Suprapubic skin (tissue), 4 donors: Measurements from ENCODE around the gene NME7. TPM values are rescaled to one million over a fixed set of nuclear protein-coding genes. Genes with fewer than 3 reads are reported as not detected.

ENCODE experiments used
- DNase-seq, 2 donors: peaks; one replicate each; pipeline ENCODE4 v3.0.0-alpha.2; 2019; ENCODE audit warnings: low spot score in 2 of 2
- H3K27ac ChIP-seq: fragments of 200-600 bp; sonication (generic); one replicate; pipeline ENCODE4 v1.5.1; 2019
- H3K27me3 ChIP-seq: fragments of 200-600 bp; sonication (generic); one replicate; pipeline ENCODE4 v1.5.1; 2019
- H3K36me3 ChIP-seq: fragments of 200-600 bp; sonication (generic); one replicate; pipeline ENCODE4 v1.5.1; 2019
- H3K4me1 ChIP-seq: fragments of 200-600 bp; sonication (generic); one replicate; pipeline ENCODE4 v1.5.1; 2019
- H3K4me3 ChIP-seq: fragments of 200-600 bp; sonication (generic); one replicate; pipeline ENCODE4 v1.5.1; 2019; ENCODE audit warnings: mild to moderate bottlenecking
- H3K9me3 ChIP-seq: fragments of 200-600 bp; sonication (generic); one replicate; pipeline ENCODE4 v1.5.1; 2019
- CTCF ChIP-seq, 2 donors: fragments of 200-600 bp in 1 of 2; fragments of 450-650 bp in 1 of 2; sonication (generic) in 1 of 2; IDR thresholded peaks; one replicate each; pipeline ENCODE4 v1.5.1; 2016 to 2019; ENCODE audit warnings: antibody characterized with exemption in 2 of 2, mild to moderate bottlenecking in 1 of 2, moderate library complexity in 1 of 2
- EP300 ChIP-seq: sonication (generic); formaldehyde crosslinking; IDR thresholded peaks from one replicate; pipeline ENCODE4 v1.6.1; 2017; ENCODE audit warnings: antibody characterized with exemption
- POLR2A ChIP-seq, 2 donors: fragments of 450-650 bp; IDR thresholded peaks; one replicate each; pipeline ENCODE4 v1.6.1; 2017; ENCODE audit warnings: antibody characterized with exemption in 2 of 2, mild to moderate bottlenecking in 2 of 2, moderate library complexity in 2 of 2
- POLR2AphosphoS5 ChIP-seq, 3 donors: sonication (generic); formaldehyde crosslinking; IDR thresholded peaks; one replicate each; pipeline ENCODE4 v1.6.1; 2017; ENCODE audit warnings: antibody characterized with exemption in 3 of 3
- WGBS: methylation state at CpG from one replicate; pipeline ENCODE4 v1.1.5; 2018; 5-methylcytosine and 5-hydroxymethylcytosine counted together
- total RNA-seq, 4 donors: library from RNA; depleted of rRNA; stranded (reverse); fragments of >200 nt; gene quantifications; one replicate each; pipeline ENCODE4 v1.1.0, GENCODE V29; 2016

The NME7 gene
- total RNA-seq, 4 donors from 2014 or later = 9.5 to 13.9 (median 11.7) TPM

- H3K36me3 ChIP-seq = no peaks in the 10 kb centered on the region
- H3K27me3 ChIP-seq = no peaks in the 10 kb centered on the region
- 54% methylated on average over 6 of the region's 6 CpGs for WGBS
- DNase-seq = no peak
- peaks cover 35% of the 10 kb centered on the region for H3K4me1 ChIP-seq
- H3K9me3 ChIP-seq = no peaks in the 10 kb centered on the region
- TF ChIP-seq EP300 (no peak), POLR2AphosphoS5 (IDR thresholded peaks at IDR 0.05) (no peak), CTCF (IDR thresholded peaks at IDR 0.05) (no peak), POLR2A (IDR thresholded peaks at IDR 0.05) (no peak)
- H3K4me3 ChIP-seq = no peak overlapping the region
- peak overlapping the region; percentile 55 for H3K27ac ChIP-seq
Observed at GRCh38 chr1:169103480-169103893, 264.1 kb downstream of the NME7 start.

- Histone ChIP-seq H3K27me3 (no peaks in the 10 kb centered on the region), H3K27ac (peak overlapping the region; percentile 55), H3K4me3 (no peak overlapping the region), H3K9me3 (no peaks in the 10 kb centered on the region), H3K4me1 (peaks cover 35% of the 10 kb centered on the region), H3K36me3 (no peaks in the 10 kb centered on the region)
- WGBS = 53% methylated on average over 5 of the region's 5 CpGs
- DNase-seq = no peak
- TF ChIP-seq POLR2A (IDR thresholded peaks at IDR 0.05) (no peak), CTCF (IDR thresholded peaks at IDR 0.05) (no peak), EP300 (no peak), POLR2AphosphoS5 (IDR thresholded peaks at IDR 0.05) (no peak)
Observed at GRCh38 chr1:169103002-169103401, 264.6 kb downstream of the NME7 start.

DNA sequence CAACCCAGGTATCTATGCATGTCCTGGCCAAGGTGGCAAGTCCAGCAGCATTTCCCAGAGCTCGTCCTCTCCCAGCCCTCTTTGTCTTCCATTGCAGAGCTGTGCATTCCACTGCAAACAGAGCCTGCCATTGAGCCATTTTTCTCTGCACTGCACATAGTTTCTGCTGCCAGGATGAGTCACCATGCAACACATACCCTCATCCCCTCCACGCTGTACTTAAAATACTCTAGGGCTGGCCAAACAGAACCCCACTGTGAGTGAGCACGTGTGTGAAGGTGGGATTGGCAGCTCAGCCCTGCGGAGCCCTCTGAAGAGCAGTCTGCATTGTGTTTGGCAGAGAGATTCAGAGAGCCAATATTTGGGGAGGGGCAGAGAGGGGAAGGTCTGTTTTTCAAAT, 265.0 kb downstream of the NME7 start:
- DNase-seq = no peak
- WGBS = 35% methylated on average over 4 of the region's 4 CpGs
- peak overlapping the region; percentile 55 for H3K27ac ChIP-seq

DNA sequence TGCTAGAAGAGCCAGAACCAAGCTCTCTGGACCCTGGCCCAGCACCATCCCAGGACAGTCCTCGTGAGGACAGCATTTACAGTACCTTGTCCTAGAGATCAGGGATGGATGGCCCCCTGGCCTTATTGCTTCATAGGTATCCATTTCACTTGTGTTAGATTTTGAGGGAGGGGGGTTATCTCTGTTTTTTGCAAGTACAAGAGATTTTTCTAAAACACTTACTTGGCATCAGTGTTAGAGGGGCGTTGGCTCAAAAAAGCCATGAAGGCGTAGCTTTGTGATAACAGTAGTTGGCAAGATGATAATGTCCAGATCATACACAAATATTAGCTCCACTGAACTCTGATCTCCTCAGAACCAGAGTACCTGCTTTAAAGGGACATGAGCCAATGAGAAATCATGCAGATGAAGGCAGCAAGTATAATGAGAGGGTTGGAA, 266.9 kb downstream of the NME7 start:
- Histone ChIP-seq H3K27ac (no peak overlapping the region), H3K27me3 (no peaks in the 10 kb centered on the region), H3K4me3 (no peak overlapping the region), H3K9me3 (no peaks in the 10 kb centered on the region), H3K4me1 (peaks cover 25% of the 10 kb centered on the region), H3K36me3 (no peaks in the 10 kb centered on the region)
- WGBS = 83% methylated on average over 3 of the region's 3 CpGs
- no peak for DNase-seq
- TF ChIP-seq POLR2A (IDR thresholded peaks at IDR 0.05) (no peak), POLR2AphosphoS5 (IDR thresholded peaks at IDR 0.05) (no peak), EP300 (no peak), CTCF (IDR thresholded peaks at IDR 0.05) (no peak)

More for the DNA sequence above, 265.0 kb downstream of the NME7 start:
- no peak for TF ChIP-seq POLR2AphosphoS5 (IDR thresholded peaks at IDR 0.05)
- no peak for TF ChIP-seq EP300
- TF ChIP-seq POLR2A (IDR thresholded peaks at IDR 0.05) = no peak
- TF ChIP-seq CTCF (IDR thresholded peaks at IDR 0.05) = no peak
- H3K9me3 ChIP-seq = no peaks in the 10 kb centered on the region
- no peaks in the 10 kb centered on the region for H3K36me3 ChIP-seq
- peaks cover 35% of the 10 kb centered on the region for H3K4me1 ChIP-seq
- no peak overlapping the region for H3K4me3 ChIP-seq
- no peaks in the 10 kb centered on the region for H3K27me3 ChIP-seq

DNA sequence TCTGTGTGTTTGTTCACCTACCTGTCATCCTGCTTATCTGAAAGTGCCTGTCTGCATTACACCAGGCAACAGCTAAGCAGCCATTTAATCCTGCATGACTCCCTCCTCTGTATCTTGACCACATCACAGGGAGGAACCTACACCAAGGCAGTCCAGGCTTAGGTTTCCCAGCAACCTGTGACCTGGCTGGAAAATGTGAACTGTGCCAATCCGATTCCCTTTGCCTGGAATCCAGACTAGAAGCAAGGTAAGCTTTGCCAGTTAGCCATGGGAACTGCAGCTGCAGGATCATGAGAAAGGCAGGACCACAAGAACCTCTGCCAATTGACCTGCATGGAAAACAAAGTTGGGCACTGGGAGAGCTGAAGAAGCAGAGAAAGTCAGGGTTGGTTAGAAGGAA, 267.4 kb downstream of the NME7 start:
- no peak overlapping the region for H3K27ac ChIP-seq
- no peaks in the 10 kb centered on the region for H3K9me3 ChIP-seq
- no peaks in the 10 kb centered on the region for H3K36me3 ChIP-seq
- peaks cover 23% of the 10 kb centered on the region for H3K4me1 ChIP-seq
- H3K27me3 ChIP-seq = no peaks in the 10 kb centered on the region
- WGBS = 64% methylated on average over 1 of the region's 1 CpG
- no peak overlapping the region for H3K4me3 ChIP-seq
- DNase-seq = no peak
- TF ChIP-seq EP300 (no peak), CTCF (IDR thresholded peaks at IDR 0.05) (no peak), POLR2AphosphoS5 (IDR thresholded peaks at IDR 0.05) (no peak), POLR2A (IDR thresholded peaks at IDR 0.05) (no peak)
